NCI-H2196 (cell line): Measurements from ENCODE around the gene NR6A1.

Experiments
- DNase-seq: peaks from one replicate; lab custom pipeline; 2025; ENCODE audit not compliant: unreplicated experiment; lab: John Stamatoyannopoulos, UW

NR6A1 gene

DNA sequence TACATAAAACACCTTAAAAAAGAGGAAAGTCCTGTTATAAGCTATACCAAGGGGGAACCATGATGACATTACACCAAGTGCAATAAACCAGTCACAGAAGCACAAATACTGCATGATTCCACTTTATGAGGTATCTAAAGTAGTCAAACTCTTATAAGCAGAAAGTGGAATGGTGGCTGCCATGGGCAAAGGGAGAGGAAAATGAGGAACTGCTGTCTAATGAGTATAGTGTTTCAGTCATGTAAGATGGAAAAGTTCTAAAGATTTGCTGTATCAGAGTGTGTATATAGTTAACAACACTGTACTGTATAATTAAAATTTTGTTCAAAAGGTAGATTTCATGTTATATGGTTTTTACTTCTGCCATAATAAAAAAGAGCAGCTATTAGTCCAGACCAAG is 229.3 kb downstream of the NR6A1 start:
- no peak for DNase-seq

GRCh38 chr9:124537926-124538325 is 233.2 kb downstream of the NR6A1 start:
- DNase-seq = no peak

DNA sequence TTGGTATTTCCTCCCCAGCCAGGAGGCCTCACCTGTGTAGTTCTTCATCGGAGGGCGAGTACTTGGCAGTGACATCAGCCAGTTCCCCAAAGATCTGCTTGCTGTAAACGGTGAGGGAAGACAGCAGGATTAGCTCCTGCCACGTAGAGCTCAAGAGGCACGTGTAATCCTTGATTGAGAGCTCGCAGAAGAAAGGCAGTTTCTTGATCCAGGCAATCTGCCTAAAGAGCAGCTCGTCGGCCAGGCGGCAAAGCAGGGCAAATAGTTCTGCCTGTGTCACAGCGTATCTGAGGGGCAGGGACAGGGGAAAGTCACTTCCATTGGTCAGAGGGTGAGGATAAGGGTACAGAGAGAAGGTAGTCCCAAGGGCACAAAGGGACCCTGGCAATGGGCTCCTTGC is 235.3 kb downstream of the NR6A1 start:
- DNase-seq = no peak

- DNase-seq = no peak
These were observed 238.2 kb downstream of the NR6A1 start for GRCh38 chr9:124532897-124533296.

GRCh38 chr9:124531115-124531514 is 240.0 kb downstream of the NR6A1 start:
- DNase-seq = no peak

DNA sequence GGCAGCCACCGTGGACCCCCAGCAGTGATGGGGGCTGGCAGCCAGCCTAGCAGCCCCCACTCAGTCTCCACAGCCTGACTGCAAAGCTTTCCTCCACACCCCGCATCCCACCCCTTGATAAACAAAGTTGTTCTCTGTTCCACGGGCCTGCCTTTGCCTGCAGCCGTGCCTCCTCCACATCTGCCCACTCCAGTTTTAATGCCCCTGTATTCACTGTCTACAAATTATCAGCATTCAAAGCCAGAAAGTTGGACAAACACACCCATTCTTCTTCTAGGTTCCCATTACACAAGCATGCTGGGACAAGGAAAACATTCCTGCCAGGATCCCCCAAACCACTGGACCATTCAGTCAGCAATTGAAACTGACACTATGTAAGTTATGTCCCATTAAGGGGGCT is 240.9 kb downstream of the NR6A1 start:
- no peak for DNase-seq

DNA sequence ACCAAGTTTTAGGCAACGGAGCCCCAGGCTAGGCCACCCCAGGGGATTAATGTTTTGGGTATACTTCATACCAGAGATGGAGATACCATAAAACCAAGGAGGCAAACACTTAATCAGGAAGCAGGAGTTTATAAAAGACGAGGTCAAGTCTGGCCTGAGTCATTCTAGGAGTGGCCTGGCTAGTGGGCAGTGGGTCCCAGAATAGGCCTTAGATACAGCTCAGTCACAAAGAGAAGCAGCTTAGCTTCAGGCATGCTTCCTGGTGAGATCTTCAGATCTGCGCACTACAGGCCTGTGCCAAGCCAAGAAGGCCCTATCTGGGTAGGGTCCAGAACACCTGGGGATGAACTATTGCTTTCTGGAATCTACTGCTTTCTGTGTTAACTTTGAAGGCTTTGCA is 243.3 kb downstream of the NR6A1 start:
- DNase-seq = no peak

GRCh38 chr9:124526174-124526573 is 244.9 kb downstream of the NR6A1 start:
- DNase-seq = no peak

GRCh38 chr9:124522121-124523098 is 248.7 kb downstream of the NR6A1 start:
- no peak for DNase-seq

DNA sequence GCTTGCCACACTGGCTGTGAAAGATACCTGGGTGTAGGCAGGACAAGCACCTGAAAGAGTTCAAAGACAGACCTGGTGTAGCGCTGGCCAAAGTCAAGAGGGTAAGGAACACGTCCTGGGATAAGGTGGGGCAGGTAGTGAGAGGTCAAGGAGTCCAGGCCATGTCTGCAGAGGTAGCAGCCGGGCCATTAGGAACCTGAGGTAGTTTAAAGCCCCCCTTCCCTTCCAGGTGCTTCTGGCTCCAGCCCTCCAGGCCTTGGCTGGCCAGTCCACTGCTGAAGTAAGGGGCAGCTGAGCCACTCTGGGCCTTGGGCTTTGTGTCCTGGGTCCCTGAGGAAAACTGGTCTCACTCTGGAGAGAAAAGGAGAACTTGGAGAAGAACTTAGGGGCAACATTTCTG is 250.0 kb downstream of the NR6A1 start:
- DNase-seq = no peak

GRCh38 chr9:124520206-124520596 is 250.9 kb downstream of the NR6A1 start:
- no peak for DNase-seq

DNA sequence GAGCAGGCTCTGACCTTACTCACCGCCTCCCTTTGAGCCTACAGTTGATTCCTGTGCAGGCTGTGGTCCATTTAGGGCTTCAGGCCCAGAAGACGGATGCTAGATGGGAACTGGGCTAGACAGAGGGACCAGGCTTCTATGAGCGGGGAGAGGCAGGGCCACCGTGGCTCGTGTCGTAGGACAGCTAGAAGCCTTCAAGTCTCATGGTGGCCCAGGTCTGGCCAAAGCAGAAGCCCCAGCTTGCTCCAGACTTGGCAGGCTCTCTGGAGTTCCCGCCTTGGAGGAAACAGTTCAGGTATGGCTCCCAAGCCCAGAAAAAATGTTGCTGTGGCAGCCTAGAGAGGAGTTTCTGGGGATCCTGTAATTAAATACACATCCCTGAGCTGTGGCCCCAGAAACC is 253.0 kb downstream of the NR6A1 start:
- DNase-seq = no peak

DNA sequence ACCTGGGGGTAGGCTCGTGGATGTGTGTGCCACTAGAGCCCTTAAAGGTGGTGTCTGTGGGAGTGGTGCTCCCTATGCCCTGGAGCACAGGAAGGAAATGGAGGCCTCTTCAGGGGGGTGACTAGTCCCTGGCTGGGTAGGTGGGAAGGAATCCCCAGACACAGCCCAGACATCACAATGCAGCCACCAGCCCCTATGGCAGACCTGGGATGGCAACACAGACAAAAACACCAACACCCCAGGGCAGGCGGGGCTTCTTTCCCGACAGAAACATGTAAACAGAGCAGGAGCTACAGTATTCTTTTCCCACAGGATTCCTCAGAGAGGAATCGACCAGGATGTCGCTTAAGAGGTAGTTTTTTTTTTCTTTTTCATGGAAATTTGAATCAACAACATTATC is 253.5 kb downstream of the NR6A1 start:
- DNase-seq = no peak

- DNase-seq = no peak
These were observed 256.2 kb downstream of the NR6A1 start for GRCh38 chr9:124514874-124515273.

DNA sequence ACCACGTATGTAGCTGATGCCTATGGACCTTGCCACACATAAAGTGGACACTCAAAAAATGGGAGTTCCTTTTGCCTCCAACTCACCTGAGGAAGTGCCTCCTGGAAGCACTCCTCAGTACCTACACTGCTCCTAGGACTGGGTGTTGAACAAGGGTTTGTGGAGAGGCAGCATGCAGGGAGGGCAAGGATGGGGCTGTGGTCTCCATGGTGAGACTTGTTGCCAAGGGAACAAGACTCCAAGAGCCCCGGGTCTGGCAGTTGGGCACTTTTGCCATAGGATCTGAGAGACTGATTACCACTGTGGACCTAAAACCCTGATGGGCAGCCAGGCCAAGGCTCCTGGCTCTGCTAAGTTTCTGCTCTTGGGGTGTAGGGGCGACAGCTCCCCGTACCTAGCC is 257.0 kb downstream of the NR6A1 start:
- no peak for DNase-seq

DNA sequence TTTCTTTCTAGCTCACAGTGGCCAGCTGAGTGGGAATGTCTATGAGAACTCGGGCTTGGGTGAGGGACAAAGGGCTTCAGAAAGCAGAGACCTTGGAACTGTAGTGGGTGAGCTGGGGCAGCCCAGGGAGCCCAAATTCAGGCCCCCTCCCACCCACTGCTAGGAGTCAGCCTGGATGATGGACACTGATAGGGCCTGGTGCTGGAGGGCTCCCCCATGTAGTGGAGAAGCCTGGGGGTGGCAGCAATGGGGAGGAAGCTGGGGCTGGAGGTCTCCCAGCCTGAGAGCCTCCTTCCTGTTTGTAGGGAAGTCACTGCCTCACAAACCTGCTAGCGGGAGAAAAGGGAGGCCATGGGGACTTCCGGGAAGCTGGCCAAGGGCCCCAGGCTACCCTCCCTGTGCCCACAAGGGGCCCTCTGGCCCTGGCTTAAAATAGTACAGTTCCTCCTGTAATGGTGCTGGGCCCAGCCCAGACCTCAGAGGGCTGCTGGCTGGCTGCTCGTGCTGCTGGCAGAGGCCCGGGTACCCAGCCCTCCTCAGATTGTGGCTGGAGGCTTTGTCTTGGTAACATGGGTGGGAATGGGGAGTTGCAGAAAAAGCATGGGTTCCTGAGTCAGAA is 257.6 kb downstream of the NR6A1 start:
- DNase-seq = no peak

- no peak for DNase-seq
These were observed 258.3 kb downstream of the NR6A1 start for GRCh38 chr9:124512806-124513204.

DNA sequence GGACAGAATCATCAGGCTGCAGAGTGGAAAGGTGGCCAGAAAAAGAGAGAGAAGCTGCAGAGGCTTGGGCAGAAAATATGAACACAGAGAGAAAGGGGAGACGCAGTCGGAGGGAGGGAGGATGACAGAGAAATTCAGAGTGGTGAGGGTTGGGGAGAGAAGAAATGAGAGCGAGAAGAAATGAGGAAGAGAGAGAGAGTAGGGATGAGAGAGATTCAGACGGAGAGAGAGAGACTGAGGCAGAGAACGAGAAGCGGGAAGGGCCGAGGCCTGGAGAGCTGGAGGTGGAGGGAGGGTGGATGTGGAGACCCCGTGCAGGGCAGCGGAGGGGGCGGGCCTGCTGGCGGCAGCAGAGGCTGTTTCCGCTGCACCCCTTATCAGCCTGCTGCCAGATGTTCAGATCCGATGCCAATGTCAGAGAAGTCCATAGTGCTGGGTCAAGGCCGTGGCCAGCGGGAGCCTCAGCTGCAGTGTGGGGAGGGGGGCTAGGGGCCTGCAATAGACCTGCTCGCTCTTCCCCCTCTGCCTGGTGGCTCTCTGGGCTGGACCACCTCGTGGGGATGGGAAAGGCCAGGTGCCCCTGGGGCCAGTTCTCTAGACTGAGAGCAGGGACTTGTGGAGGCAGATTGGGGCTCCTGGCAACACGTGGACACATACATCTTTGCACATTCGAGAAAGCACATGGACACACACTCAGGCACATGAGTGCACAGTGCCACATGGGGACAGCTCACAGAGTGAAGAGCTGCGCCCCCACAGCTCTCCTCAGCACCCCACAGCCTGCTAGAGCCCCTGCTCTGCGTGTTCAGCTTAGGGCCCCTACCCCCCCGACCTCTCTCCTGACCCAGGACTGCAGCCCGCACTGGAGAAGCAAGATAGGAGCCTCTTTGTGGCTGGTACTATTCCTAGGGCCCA is 259.0 kb downstream of the NR6A1 start:
- no peak for DNase-seq

GRCh38 chr9:124511426-124511840 is 259.7 kb downstream of the NR6A1 start:
- DNase-seq = no peak

GRCh38 chr9:124510650-124511425 is 260.3 kb downstream of the NR6A1 start:
- no peak for DNase-seq
